Measurements from ENCODE around the gene WIPF3. TPM values are rescaled to one million over a fixed set of nuclear protein-coding genes. Genes with fewer than 3 reads are reported as not detected.

WIPF3 gene
- total RNA-seq, 1 experiment from 2014 or later, result 11.6 TPM

DNA sequence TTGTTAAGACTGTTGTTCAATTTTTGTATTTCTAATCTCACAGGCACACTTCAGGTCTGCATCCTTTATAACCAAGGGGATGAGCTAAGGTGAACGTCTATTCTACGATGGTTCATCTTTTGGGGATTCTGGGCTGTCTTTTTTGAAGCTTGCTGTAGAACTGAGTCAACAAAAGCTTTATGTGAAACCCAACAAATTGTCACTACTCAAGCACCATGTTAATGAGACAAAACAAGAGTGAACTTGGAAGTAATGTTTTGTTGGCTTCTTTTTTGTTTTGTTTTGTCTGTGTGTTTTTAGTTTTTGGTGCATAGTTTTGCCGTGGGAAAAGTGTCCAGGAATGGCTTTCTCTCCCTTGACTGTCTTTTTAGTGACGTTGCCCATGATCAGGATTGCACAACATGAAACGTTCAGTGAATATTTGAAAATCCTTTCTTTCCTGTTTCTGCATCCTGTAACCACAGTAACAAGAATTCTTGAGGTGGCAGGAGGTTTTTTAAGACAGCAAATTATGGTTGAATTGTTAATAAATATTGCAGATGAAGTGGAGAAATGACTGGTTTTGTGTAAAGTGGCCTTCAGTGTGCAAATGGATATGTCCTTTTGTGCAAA lies 65.6 kb downstream of the WIPF3 start:
- H3K36me3 Mint-ChIP-seq (ENCODE audit: insufficient read depth in 1 of 3, low read depth in 3 of 3), result no peaks in the 10 kb centered on the region
- no peaks in the 10 kb centered on the region for H4K20me1 ChIP-seq (ENCODE audit: control insufficient read depth, insufficient read depth, insufficient read length)
- no peak overlapping the region for H3K18ac ChIP-seq (ENCODE audit: insufficient read length, low read depth, low read length)
- TF ChIP-seq CTCF (conservative IDR thresholded peaks at IDR 0.05), result no peak
- H2BK120ac ChIP-seq (ENCODE audit: low read depth, low read length, poor library complexity, severe bottlenecking), result no peak overlapping the region
- no peak overlapping the region for H3K27ac Mint-ChIP-seq
- no peaks in the 10 kb centered on the region for H3K23me2 ChIP-seq (ENCODE audit: insufficient read length, low read depth, low read length, poor library complexity, severe bottlenecking)
- H2AK5ac ChIP-seq (ENCODE audit: insufficient read length, low read length), result no peak overlapping the region
- H3K27me3 ChIP-seq (ENCODE audit: insufficient read depth, low read length), result no peaks in the 10 kb centered on the region
- no peaks in the 10 kb centered on the region for H3K9me3 ChIP-seq (ENCODE audit: control insufficient read depth, low read depth, low read length)
- H3K23ac ChIP-seq (ENCODE audit: insufficient read length, low read depth, low read length), result no peak overlapping the region
- H3K14ac ChIP-seq (ENCODE audit: insufficient read depth, low read length), result no peak overlapping the region
- no peak overlapping the region for H3K4ac ChIP-seq (ENCODE audit: low read depth, low read length)
- no peak overlapping the region for H3K27ac ChIP-seq (ENCODE audit: insufficient read length, low read depth, low read length)
- H3K79me2 ChIP-seq (ENCODE audit: insufficient read depth, low read length), result no peaks in the 10 kb centered on the region
- no peak overlapping the region for H4K91ac ChIP-seq (ENCODE audit: insufficient read length, low read depth, low read length)
- H2BK12ac ChIP-seq (ENCODE audit: insufficient read length, low read depth, low read length), result no peak overlapping the region
- no peak overlapping the region for H2AFZ ChIP-seq (ENCODE audit: low read length)
- WGBS (ENCODE audit: extremely low coverage, insufficient read length, low lambda C conversion rate), result no CpG with 5 or more reads among the region's 5 CpGs
- H3K4me3 Mint-ChIP-seq, result no peak overlapping the region; a peak in 1 of 5 replicates
- no peaks in the 10 kb centered on the region for H3K79me1 ChIP-seq (ENCODE audit: insufficient read depth, low read depth, low read length, poor library complexity, severe bottlenecking)
- no peak overlapping the region for H3K56ac ChIP-seq (ENCODE audit: insufficient read length, low read depth, low read length)
- H3K4me1 ChIP-seq (ENCODE audit: insufficient read depth, low read length), result no peaks in the 10 kb centered on the region
- no peak overlapping the region for H2BK20ac ChIP-seq (ENCODE audit: low read depth, low read length, poor library complexity, severe bottlenecking)
- no peak overlapping the region for H4K5ac ChIP-seq (ENCODE audit: insufficient read length, low read depth, low read length)
- no peaks in the 10 kb centered on the region for H3K9me3 Mint-ChIP-seq
- H4K8ac ChIP-seq (replicated peaks; ENCODE audit: insufficient read length, low read depth, low read length), result no peak overlapping the region
- H2BK5ac ChIP-seq (ENCODE audit: insufficient read length, low read length), result no peak overlapping the region
- H3K27me3 Mint-ChIP-seq (ENCODE audit: low read depth), result no peaks in the 10 kb centered on the region; the same call in 1 of the 2 replicates
- no peak overlapping the region for H2BK15ac ChIP-seq (ENCODE audit: low read depth, low read length)
- peaks cover 0 to 2% of the 10 kb centered on the region in 2 experiments; a peak in 1 of 4 replicates for H3K4me1 Mint-ChIP-seq
- no peak for DNase-seq
- no peak overlapping the region for H3K4me2 ChIP-seq (ENCODE audit: insufficient read depth, insufficient read length, low read length)
- H3T11ph ChIP-seq (ENCODE audit: low read length), result no peak overlapping the region
- no peak overlapping the region for H3K9ac ChIP-seq (ENCODE audit: extremely low read depth, insufficient read length, low read length)

All from H9 (cell line).